ENCODE measurements around the gene LATS1. TPM values are rescaled to one million over a fixed set of nuclear protein-coding genes. Genes with fewer than 3 reads are reported as not detected.

The LATS1 gene
- total and polyA plus RNA-seq, 4 donors, result 7.1 to 35.4 (median 16.8) TPM

GRCh38 chr6:149717255-149717587 is 680 bp downstream of the LATS1 start:
- H3K9ac ChIP-seq (ENCODE audit: insufficient read depth in 1 of 2, low read length in 2 of 2), result peak overlapping the region; percentile 73 to 92
- DNase-seq (no peak), ATAC-seq (ENCODE audit: insufficient read depth, low FRiP score) (no peak)
- no peaks in the 10 kb centered on the region for H3K27me3 ChIP-seq (ENCODE audit: control insufficient read depth in 3 of 3, insufficient read depth in 3 of 3, low read length in 2 of 3)
- 0% methylated on average over 9 of the region's 9 CpGs for WGBS, 2 donors
- TF ChIP-seq CTCF (IDR thresholded peaks at IDR 0.05; ENCODE audit: control extremely low read depth, extremely low read depth), result no peak
- H3K9me3 ChIP-seq (ENCODE audit: control insufficient read depth in 4 of 4, insufficient read depth in 3 of 4, low read length in 3 of 4), result no peaks in the 10 kb centered on the region
- H3K36me3 ChIP-seq (ENCODE audit: control insufficient read depth in 4 of 4, insufficient read depth in 4 of 4, low read length in 4 of 4), result no peaks in the 10 kb centered on the region
- H3K4me3 ChIP-seq, result peak overlapping the region; percentile 87
- H3K4me1 ChIP-seq (ENCODE audit: control insufficient read depth in 5 of 5, insufficient read depth in 5 of 5, low read length in 5 of 5), result peaks cover 2 to 19% (median 5%) of the 10 kb centered on the region in 5 donors
- peak overlapping the region; percentile 99 to 100 for H3K27ac ChIP-seq (ENCODE audit: low read depth in 1 of 2, low read length in 1 of 2)

- peak in 2 of 3 donors; percentile 30 to 37 for DNase-seq
- no peaks in the 10 kb centered on the region for H3K9me3 ChIP-seq (ENCODE audit: control insufficient read depth in 4 of 4, insufficient read depth in 3 of 4, low read length in 3 of 4)
- peaks cover 0 to 4% (median 0%) of the 10 kb centered on the region in 4 donors for H3K36me3 ChIP-seq (ENCODE audit: control insufficient read depth in 4 of 4, insufficient read depth in 4 of 4, low read length in 4 of 4)
- TF ChIP-seq CTCF (IDR thresholded peaks at IDR 0.05; ENCODE audit: control extremely low read depth, extremely low read depth), result no peak
- peak overlapping the region; percentile 73 to 92 for H3K9ac ChIP-seq (ENCODE audit: insufficient read depth in 1 of 2, low read length in 2 of 2)
- no peak for ATAC-seq (ENCODE audit: insufficient read depth, low FRiP score)
- H3K4me3 ChIP-seq, result no peak overlapping the region
- WGBS, 2 donors, result 7 to 11% methylated on average over 8 of the region's 8 CpGs
- H3K27ac ChIP-seq (ENCODE audit: low read depth in 1 of 2, low read length in 1 of 2), result no peak overlapping the region
- H3K27me3 ChIP-seq (ENCODE audit: control insufficient read depth in 3 of 3, insufficient read depth in 3 of 3, low read length in 2 of 3), result no peaks in the 10 kb centered on the region
- H3K4me1 ChIP-seq (ENCODE audit: control insufficient read depth in 5 of 5, insufficient read depth in 5 of 5, low read length in 5 of 5), result peaks cover 2 to 19% (median 5%) of the 10 kb centered on the region in 5 donors
These were observed 1.5 kb downstream of the LATS1 start for GRCh38 chr6:149716181-149716963.

- no peak for DNase-seq
- H3K9ac ChIP-seq (ENCODE audit: insufficient read depth in 1 of 2, low read length in 2 of 2), result no peak overlapping the region
- peaks cover 2 to 20% (median 5%) of the 10 kb centered on the region in 5 donors for H3K4me1 ChIP-seq (ENCODE audit: control insufficient read depth in 5 of 5, insufficient read depth in 5 of 5, low read length in 5 of 5)
- no peak for ATAC-seq (ENCODE audit: insufficient read depth, low FRiP score)
- peaks cover 0 to 4% (median 0%) of the 10 kb centered on the region in 4 donors for H3K36me3 ChIP-seq (ENCODE audit: control insufficient read depth in 4 of 4, insufficient read depth in 4 of 4, low read length in 4 of 4)
- no peaks in the 10 kb centered on the region for H3K27me3 ChIP-seq (ENCODE audit: control insufficient read depth in 3 of 3, insufficient read depth in 3 of 3, low read length in 2 of 3)
- H3K9me3 ChIP-seq (ENCODE audit: control insufficient read depth in 4 of 4, insufficient read depth in 3 of 4, low read length in 3 of 4), result no peaks in the 10 kb centered on the region
- H3K27ac ChIP-seq (ENCODE audit: low read depth in 1 of 2, low read length in 1 of 2), result no peak overlapping the region
- TF ChIP-seq CTCF (IDR thresholded peaks at IDR 0.05; ENCODE audit: control extremely low read depth, extremely low read depth), result no peak
- WGBS, 2 donors, result 93% methylated on average over 1 of the region's 1 CpG
- no peak overlapping the region for H3K4me3 ChIP-seq
These were observed 3.5 kb downstream of the LATS1 start for GRCh38 chr6:149714442-149714841.

Data from lung (tissue), 12 donors.